ENCODE measurements around the gene CTTNBP2NL. TPM values are rescaled to one million over a fixed set of nuclear protein-coding genes. Genes with fewer than 3 reads are reported as not detected.

The CTTNBP2NL gene
- polyA plus RNA-seq, 2 of the 4 experiments (the other 2 are of a cell fraction), result 5.8 to 8.7 TPM

DNA sequence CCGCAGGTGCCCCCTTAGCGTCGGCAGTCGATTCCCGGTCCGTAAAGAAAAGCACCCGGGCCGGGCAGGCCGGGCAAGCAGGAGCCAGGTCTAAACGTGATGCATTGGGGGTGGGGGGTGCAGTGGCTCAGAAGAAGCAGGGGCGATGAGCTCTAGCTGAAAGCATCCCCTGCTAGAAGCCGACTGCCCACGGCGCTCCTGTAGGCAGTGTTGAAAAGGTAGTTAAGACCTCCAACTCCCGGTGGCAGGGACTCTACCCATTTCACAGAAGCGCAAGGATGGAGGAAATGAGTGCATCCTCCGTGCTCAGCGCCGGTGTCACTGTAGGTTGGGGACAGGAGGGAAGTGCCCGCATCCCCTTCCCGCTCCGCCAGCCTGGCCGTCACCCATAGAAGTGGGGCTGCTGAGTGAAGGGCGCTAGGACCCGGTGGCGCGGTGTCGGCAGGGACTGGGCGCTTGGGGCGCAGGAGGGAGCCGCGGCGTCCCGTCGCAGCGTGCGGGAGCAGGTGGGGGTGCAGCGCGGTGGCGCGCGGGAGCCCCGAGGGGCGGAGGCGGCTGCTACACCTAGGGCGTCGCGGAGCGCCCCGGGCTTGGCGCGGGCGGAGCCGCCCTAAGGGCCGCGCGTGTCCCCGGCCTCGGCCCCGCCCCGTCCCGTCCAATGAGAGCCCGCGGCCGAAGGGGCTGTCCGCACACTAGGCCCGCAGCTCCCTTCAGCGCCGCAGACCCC is 112.4 kb downstream of the CTTNBP2NL start, which contains the start of gene WNT2B:
TSS of gene WNT2B (plus strand) at position 688 of the 727 bp plus-strand sequence. CDS start 298 bp downstream, outside the sequence.
- ATAC-seq (peak; percentile 65 to 78), DNase-seq (ENCODE audit: low read depth in 1 of 2, low spot score in 1 of 2) (peak in 1 of 2 experiments; percentile 24), FAIRE-seq (no peak)
- CTCF ChIA-PET, result interaction anchor here (0.6 to 1.0 kb wide), 4 partner anchors 29 to 106 kb away, joined by 3 read pairs; no protein-coding TSS in a partner anchor
- TF ChIP-seq KDM1A (IDR thresholded peaks at IDR 0.05; ENCODE audit: low read depth), result peak; percentile 81; the same call in 1 of the 2 replicates
- TF ChIP-seq, protein P1, sequence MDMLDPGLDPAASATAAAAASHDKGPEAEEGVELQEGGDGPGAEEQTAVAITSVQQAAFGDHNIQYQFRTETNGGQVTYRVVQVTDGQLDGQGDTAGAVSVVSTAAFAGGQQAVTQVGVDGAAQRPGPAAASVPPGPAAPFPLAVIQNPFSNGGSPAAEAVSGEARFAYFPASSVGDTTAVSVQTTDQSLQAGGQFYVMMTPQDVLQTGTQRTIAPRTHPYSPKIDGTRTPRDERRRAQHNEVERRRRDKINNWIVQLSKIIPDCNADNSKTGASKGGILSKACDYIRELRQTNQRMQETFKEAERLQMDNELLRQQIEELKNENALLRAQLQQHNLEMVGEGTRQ (IDR thresholded peaks at IDR 0.05), result no peak
- no peak for TF ChIP-seq ESRRA (IDR thresholded peaks at IDR 0.05; ENCODE audit: borderline replicate concordance, low read length)
- Histone ChIP-seq H3K9me3 (no peaks in the 10 kb centered on the region), H3K4me3 (peak within 1 kb of the TSS; percentile 76), H3K4me2 (peak within 1 kb of the TSS; percentile 99), H3K4me1 (0 out of 3 replicates have a peak, but pooled peaks cover 2% of the 10 kb centered on the region), H3K27ac (peak within 1 kb of the TSS; percentile 62 to 76)
- POLR2A ChIA-PET, result no interaction called here
- 2% methylated on average over 6 of the region's 69 CpGs for WGBS (ENCODE audit: missing lambda C conversion rate)

DNA sequence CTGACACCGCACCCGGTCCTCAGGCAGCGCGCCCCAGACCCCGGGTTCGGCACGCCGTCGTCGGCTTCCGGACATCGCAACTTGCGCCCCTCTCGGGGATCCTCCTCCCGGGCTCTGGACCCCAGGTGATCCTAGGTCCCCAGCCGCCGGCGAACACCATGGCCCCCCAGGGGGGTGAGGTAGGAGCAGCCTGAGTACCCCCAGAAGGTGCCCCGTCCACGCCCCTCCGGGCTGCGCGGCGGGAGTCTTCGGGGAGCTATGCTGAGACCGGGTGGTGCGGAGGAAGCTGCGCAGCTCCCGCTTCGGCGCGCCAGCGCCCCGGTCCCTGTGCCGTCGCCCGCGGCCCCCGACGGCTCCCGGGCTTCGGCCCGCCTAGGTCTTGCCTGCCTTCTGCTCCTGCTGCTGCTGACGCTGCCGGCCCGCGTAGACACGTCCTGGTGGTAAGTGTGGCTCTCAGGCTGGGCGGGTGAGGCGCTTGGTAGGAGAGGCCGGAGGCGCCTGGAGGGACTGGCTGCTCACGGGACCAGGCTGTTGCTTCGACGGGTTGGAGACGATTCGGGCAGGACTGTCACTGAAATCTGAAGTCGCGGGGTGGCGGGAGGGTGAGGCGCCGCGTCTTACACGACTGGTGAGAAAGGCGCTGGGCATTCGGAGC is 113.1 kb downstream of the CTTNBP2NL start:
- peak overlapping the region; percentile 62 to 76; a peak in 5 of 6 replicates for H3K27ac ChIP-seq
- H3K4me2 ChIP-seq, result peak overlapping the region; percentile 99
- H3K4me1 ChIP-seq, result 0 out of 3 replicates have a peak, but pooled peaks cover 2% of the 10 kb centered on the region
- peak in 1 of 2 experiments; percentile 9; a peak in 3 of 6 replicates for ATAC-seq
- no peaks in the 10 kb centered on the region for H3K9me3 ChIP-seq
- ChIA-PET CTCF (interaction anchor here (0.8 to 1.0 kb wide), 2 partner anchors 28 to 106 kb away, joined by 3 read pairs; no protein-coding TSS in a partner anchor), POLR2A (no interaction called here)
- H3K4me3 ChIP-seq, result peak overlapping the region; percentile 76
- TF ChIP-seq RNF2 (IDR thresholded peaks at IDR 0.05; ENCODE audit: borderline replicate concordance, low read depth), result no peak
- no peak for TF ChIP-seq EHF (CRISPR knock-in tag; IDR thresholded peaks at IDR 0.05)
- no peak for TF ChIP-seq NPAS2 (CRISPR knock-in tag; IDR thresholded peaks at IDR 0.05; ENCODE audit: borderline replicate concordance)
- TF ChIP-seq, protein P2, sequence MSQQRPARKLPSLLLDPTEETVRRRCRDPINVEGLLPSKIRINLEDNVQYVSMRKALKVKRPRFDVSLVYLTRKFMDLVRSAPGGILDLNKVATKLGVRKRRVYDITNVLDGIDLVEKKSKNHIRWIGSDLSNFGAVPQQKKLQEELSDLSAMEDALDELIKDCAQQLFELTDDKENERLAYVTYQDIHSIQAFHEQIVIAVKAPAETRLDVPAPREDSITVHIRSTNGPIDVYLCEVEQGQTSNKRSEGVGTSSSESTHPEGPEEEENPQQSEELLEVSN (IDR thresholded peaks at IDR 0.05; ENCODE audit: borderline replicate concordance, low read depth), result no peak
- TF ChIP-seq, protein P3, sequence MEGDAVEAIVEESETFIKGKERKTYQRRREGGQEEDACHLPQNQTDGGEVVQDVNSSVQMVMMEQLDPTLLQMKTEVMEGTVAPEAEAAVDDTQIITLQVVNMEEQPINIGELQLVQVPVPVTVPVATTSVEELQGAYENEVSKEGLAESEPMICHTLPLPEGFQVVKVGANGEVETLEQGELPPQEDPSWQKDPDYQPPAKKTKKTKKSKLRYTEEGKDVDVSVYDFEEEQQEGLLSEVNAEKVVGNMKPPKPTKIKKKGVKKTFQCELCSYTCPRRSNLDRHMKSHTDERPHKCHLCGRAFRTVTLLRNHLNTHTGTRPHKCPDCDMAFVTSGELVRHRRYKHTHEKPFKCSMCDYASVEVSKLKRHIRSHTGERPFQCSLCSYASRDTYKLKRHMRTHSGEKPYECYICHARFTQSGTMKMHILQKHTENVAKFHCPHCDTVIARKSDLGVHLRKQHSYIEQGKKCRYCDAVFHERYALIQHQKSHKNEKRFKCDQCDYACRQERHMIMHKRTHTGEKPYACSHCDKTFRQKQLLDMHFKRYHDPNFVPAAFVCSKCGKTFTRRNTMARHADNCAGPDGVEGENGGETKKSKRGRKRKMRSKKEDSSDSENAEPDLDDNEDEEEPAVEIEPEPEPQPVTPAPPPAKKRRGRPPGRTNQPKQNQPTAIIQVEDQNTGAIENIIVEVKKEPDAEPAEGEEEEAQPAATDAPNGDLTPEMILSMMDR (IDR thresholded peaks at IDR 0.05), result no peak
- no peak for TF ChIP-seq RCOR1 (IDR thresholded peaks at IDR 0.05; ENCODE audit: low read depth, low read length)
- TF ChIP-seq KDM1A (IDR thresholded peaks at IDR 0.05; ENCODE audit: low read depth), result no peak
- no peak for TF ChIP-seq JUNB (IDR thresholded peaks at IDR 0.05)
- TF ChIP-seq, protein P1 (IDR thresholded peaks at IDR 0.05), result no peak
- no peak for TF ChIP-seq POLR2A (IDR thresholded peaks at IDR 0.05; ENCODE audit: low read length)
- TF ChIP-seq TFCP2L1 (CRISPR knock-in tag; IDR thresholded peaks at IDR 0.05), result no peak
- no peak for TF ChIP-seq HOXB13 (CRISPR knock-in tag; IDR thresholded peaks at IDR 0.05; ENCODE audit: low read depth)
- no peak for TF ChIP-seq PHF8 (IDR thresholded peaks at IDR 0.05; ENCODE audit: borderline replicate concordance, low read depth)
- TF ChIP-seq HDAC2 (IDR thresholded peaks at IDR 0.05), result no peak
- WGBS (ENCODE audit: missing lambda C conversion rate), result 86% methylated on average over 20 of the region's 66 CpGs
- no peak for DNase-seq (ENCODE audit: low read depth in 1 of 2, low spot score in 1 of 2)
- FAIRE-seq, result no peak

DNA sequence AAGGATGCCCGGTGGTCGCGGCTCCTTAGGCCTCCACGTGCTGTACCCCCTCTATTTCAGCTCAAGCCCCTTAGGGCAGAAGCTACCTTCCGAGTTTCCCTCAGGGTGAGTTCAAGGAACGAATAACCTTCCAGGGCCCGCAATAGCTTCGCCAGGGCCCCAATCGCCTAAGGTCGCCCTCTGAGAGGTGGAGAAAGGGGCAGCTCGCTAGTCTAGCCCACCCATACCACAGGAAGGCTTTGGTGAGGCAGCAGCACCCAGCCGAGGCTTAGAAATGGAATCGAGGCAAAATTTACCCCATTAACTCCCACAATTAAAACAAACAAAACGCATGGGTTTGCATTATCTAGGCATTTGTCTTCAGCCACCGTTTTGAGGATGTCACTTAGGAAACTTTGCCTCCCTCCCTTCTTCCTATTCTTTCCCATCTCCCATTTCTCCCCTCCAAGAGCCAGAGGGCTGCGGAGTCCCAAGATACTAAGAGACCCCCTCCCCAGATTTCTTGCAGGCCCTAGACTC is 113.7 kb downstream of the CTTNBP2NL start:
- TF ChIP-seq ZFP36 (IDR thresholded peaks at IDR 0.05; ENCODE audit: borderline replicate concordance, partially characterized antibody) (no peak), JUN (IDR thresholded peaks at IDR 0.05) (no peak), POLR2A (IDR thresholded peaks at IDR 0.05; ENCODE audit: low read length) (no peak), HEYL (CRISPR knock-in tag; IDR thresholded peaks at IDR 0.05) (no peak), SREBF2 (IDR thresholded peaks at IDR 0.05) (no peak)
- TF ChIP-seq, protein P1 (IDR thresholded peaks at IDR 0.05), result no peak
- H3K4me2 ChIP-seq, result no peak overlapping the region
- H3K27ac ChIP-seq, result no peak overlapping the region
- ChIA-PET POLR2A (no interaction called here), CTCF (interaction anchor here (0.8 kb wide), 2 partner anchors 8 to 105 kb away, joined by 3 read pairs; no protein-coding TSS in a partner anchor)
- 88% methylated on average over 12 of the region's 16 CpGs for WGBS (ENCODE audit: missing lambda C conversion rate)
- ATAC-seq (no peak), DNase-seq (ENCODE audit: low read depth in 1 of 2, low spot score in 1 of 2) (no peak), FAIRE-seq (no peak)
- no peak overlapping the region for H3K4me3 ChIP-seq
- H3K9me3 ChIP-seq, result no peaks in the 10 kb centered on the region
- 0 out of 3 replicates have a peak, but pooled peaks cover 2% of the 10 kb centered on the region for H3K4me1 ChIP-seq
